Tibial artery (tissue), 4 donors: Measurements from ENCODE around the gene RAB11FIP5.
"Not testable (repeated sequence)": the region's sequence is repeated elsewhere in the genome, so short reads cannot be mapped to it uniquely, and the experiment has no call there.

ENCODE experiments used
- DNase-seq, 2 donors: peaks; one replicate each; pipeline ENCODE4 v3.0.0-alpha.2; 2019
- H3K27ac ChIP-seq, 2 donors: fragments of 200-600 bp; sonication (generic) in 1 of 2; 1 replicate in 1 of 2; 2 replicates in 1 of 2; pipeline ENCODE4 v1.5.1; 2018 to 2019; ENCODE audit warnings: mild to moderate bottlenecking in 1 of 2
- H3K27me3 ChIP-seq, 2 donors: fragments of 200-600 bp; sonication (generic) in 1 of 2; one replicate each; pipeline versions ENCODE4 v1.5.1 to v1.6.0; 2016 to 2019
- H3K36me3 ChIP-seq, 3 donors: fragments of 200-600 bp; sonication (generic) in 2 of 3; one replicate each; pipeline ENCODE4 v1.5.1; 2016 to 2019; ENCODE audit warnings: mild to moderate bottlenecking in 2 of 3
- H3K4me1 ChIP-seq, 4 donors: fragments of 200-600 bp; sonication (generic) in 2 of 4; 1 replicate in 3 of 4; 2 replicates in 1 of 4; pipeline ENCODE4 v1.5.1; 2016 to 2019
- H3K4me3 ChIP-seq, 2 donors: fragments of 200-600 bp; sonication (generic) in 1 of 2; 1 replicate in 1 of 2; 2 replicates in 1 of 2; pipeline ENCODE4 v1.5.1; 2018 to 2019; ENCODE audit warnings: mild to moderate bottlenecking in 2 of 2
- H3K9me3 ChIP-seq, 3 donors: fragments of 200-600 bp; sonication (generic) in 1 of 3; one replicate each; pipeline ENCODE4 v1.5.1; 2016 to 2019
- intact Hi-C: fragments of 100-400 bp; cut with DNase I; formaldehyde crosslinking; loops from one replicate; pipeline ENCODE4 v1.15.0; 2023; ENCODE audit warnings: low total_unique reads
- TF ChIP-seq, protein P1 (sequence below), 2 experiments: fragments of 200-600 bp in 1 of 2; fragments of 450-650 bp in 1 of 2; IDR thresholded peaks; one replicate each; pipeline ENCODE4 v1.5.1; 2017 to 2019; ENCODE audit warnings: antibody characterized with exemption in 2 of 2, mild to moderate bottlenecking in 1 of 2, moderate library complexity in 1 of 2

RAB11FIP5 gene

DNA sequence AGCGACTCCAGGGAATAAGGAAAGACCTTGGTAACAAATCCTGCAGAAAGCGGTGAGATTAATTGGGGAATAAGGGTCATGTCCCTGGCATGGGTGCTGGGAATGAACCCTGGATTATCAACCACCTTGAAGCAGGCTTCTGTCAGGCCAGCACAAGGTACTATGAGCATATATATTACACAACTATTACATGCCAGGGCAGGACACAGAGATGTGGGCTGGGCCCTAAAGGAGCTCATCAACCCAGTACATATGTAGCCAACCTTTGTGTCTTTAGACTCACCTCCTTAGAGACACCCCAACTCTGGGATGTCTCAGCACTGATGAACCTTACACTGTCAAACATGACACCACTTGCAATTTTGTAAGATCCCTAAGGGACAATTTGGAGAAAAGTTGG is 44.6 kb downstream of the RAB11FIP5 start:
- no peaks in the 10 kb centered on the region for H3K36me3 ChIP-seq
- intact Hi-C loops = no loop called here
- TF ChIP-seq, protein P1, sequence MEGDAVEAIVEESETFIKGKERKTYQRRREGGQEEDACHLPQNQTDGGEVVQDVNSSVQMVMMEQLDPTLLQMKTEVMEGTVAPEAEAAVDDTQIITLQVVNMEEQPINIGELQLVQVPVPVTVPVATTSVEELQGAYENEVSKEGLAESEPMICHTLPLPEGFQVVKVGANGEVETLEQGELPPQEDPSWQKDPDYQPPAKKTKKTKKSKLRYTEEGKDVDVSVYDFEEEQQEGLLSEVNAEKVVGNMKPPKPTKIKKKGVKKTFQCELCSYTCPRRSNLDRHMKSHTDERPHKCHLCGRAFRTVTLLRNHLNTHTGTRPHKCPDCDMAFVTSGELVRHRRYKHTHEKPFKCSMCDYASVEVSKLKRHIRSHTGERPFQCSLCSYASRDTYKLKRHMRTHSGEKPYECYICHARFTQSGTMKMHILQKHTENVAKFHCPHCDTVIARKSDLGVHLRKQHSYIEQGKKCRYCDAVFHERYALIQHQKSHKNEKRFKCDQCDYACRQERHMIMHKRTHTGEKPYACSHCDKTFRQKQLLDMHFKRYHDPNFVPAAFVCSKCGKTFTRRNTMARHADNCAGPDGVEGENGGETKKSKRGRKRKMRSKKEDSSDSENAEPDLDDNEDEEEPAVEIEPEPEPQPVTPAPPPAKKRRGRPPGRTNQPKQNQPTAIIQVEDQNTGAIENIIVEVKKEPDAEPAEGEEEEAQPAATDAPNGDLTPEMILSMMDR (IDR thresholded peaks at IDR 0.05) = no peak
- no peaks in the 10 kb centered on the region for H3K9me3 ChIP-seq
- H3K4me1 ChIP-seq = peaks cover 0 to 34% (median 27%) of the 10 kb centered on the region in 4 donors
- no peaks in the 10 kb centered on the region for H3K27me3 ChIP-seq
- no peak for DNase-seq
- H3K4me3 ChIP-seq = no peak overlapping the region
- H3K27ac ChIP-seq = no peak overlapping the region

DNA sequence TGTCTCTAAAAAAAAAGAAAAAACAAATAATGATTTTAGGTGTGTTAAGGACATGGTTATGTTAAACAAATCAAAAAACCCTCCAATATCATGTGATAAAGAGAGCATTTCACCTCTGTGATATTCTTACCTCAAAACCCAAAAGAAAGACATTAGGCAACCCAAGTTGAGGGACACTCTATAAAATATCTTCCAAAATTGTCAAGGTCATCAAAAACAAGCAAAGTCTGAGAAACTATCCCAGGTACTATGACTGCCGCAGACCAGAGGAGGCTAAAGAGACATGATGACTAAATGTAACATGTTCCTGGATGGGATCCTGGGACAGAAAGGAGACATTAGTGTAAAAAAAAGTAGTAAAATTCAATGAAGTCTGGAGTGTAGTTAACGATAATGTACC is 45.7 kb downstream of the RAB11FIP5 start:
- peaks cover 0 to 27% (median 22%) of the 10 kb centered on the region in 4 donors for H3K4me1 ChIP-seq
- DNase-seq = no peak

DNA sequence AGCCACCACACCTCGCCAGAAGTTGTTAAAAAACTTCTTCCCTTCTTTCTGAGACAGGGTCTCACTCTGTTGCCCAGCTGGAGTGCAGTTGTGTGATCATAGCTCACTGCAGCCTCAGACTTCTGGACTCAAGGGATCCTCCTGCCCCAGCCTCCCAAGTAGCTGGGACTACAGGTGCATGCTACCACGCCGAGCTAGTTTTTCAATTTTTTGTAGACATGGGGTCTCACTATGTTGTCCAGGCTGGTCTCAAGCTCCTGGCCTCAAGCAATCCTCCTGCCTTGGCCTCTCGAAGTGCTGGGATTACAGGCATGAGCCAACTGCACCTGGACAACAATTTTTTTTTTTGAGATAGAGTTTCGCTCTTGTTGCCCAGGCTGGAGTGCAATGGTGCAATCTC is 47.7 kb downstream of the RAB11FIP5 start:
- intact Hi-C loops, H3K4me3 ChIP-seq, H3K27ac ChIP-seq, DNase-seq, H3K36me3 ChIP-seq, H3K27me3 ChIP-seq, H3K9me3 ChIP-seq: not testable (repeated sequence)
- peaks cover 0 to 21% (median 15%) of the 10 kb centered on the region in 4 donors for H3K4me1 ChIP-seq

More for the DNA sequence above, 45.7 kb downstream of the RAB11FIP5 start:
- Histone ChIP-seq H3K27me3 (no peaks in the 10 kb centered on the region), H3K4me3 (no peak overlapping the region), H3K9me3 (no peaks in the 10 kb centered on the region), H3K27ac (no peak overlapping the region), H3K36me3 (peaks cover 0 to 3% (median 0%) of the 10 kb centered on the region in 3 donors)
- TF ChIP-seq, protein P1 (IDR thresholded peaks at IDR 0.05) = no peak
- intact Hi-C loops = no loop called here

DNA sequence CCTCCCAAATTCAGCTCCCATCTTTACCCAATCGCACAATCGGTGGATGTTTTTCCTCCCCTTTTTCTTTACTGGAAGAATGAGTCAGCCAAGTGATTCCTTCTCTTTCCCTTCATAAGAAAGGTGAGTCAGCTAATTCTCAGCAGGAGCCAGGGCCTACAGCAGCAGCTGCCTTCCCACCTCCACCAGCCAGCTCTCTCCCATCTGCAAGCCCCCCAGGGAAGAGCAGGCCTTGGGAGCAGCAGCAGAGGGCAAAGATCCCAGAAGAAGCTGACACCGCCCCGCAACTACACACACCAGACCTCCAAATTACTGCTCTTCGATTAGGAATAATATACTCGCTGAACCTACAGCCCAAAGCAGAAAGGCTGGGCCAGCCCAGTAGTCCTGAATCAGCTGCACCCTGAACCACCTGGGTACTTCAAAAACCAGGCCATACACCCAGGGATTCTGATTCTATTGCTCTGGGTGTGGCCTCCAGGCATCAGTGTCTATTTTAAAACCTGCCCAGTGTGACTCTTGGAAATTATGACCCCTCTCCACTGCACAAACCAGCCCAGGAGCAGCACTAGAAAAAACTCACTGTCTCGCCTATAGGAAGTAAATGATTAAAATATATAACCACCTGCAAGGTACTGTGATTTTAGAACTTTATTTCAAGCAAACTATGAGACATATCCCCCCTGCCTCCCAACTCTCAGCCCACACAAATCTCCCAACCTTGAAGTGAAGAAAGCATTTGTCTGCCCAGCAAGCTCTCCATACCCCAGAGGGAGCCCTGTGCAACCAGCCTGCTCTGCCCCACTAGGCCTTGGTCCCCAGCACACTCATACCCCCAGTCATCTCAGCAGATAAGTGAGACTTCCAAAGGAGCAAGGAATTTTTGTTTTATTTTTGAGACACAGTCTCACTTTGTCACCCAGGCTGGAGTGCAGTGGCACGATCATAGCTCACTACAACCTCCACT is 48.6 kb downstream of the RAB11FIP5 start:
- intact Hi-C loops = no loop called here
- no peak for DNase-seq
- no peak overlapping the region for H3K27ac ChIP-seq
- no peaks in the 10 kb centered on the region for H3K9me3 ChIP-seq
- H3K4me1 ChIP-seq = peaks cover 0 to 13% (median 6%) of the 10 kb centered on the region in 4 donors
- no peaks in the 10 kb centered on the region for H3K27me3 ChIP-seq
- H3K36me3 ChIP-seq = peaks cover 0 to 5% (median 0%) of the 10 kb centered on the region in 3 donors
- TF ChIP-seq, protein P1 (IDR thresholded peaks at IDR 0.05) = no peak
- H3K4me3 ChIP-seq = no peak overlapping the region

DNA sequence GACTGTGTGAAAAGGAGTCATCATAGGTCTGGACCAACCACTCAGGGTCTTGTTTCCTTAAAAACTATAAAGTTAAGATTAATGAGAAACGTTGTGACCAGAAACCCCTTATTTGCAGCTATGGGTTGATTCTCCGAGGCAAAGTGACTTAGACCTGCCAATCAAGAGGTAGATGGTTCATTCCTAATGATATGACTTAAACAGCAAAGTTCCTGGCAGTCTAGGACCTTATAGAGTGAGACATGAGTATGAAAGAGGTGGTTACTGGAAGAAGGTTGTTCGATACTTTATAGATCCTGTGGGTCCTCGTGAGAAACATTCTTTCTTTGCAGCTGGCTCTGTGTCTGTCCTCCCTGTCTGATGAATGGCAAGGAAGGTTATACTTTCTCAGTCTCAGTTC is 49.3 kb downstream of the RAB11FIP5 start:
- no peaks in the 10 kb centered on the region for H3K27me3 ChIP-seq
- H3K4me1 ChIP-seq = peaks cover 0 to 6% (median 0%) of the 10 kb centered on the region in 4 donors
- no peak overlapping the region for H3K27ac ChIP-seq
- TF ChIP-seq, protein P1 (IDR thresholded peaks at IDR 0.05) = no peak
- H3K4me3 ChIP-seq = no peak overlapping the region
- no peaks in the 10 kb centered on the region for H3K9me3 ChIP-seq
- intact Hi-C loops = no loop called here
- H3K36me3 ChIP-seq = peaks cover 0 to 5% (median under 1%) of the 10 kb centered on the region in 3 donors
- DNase-seq = no peak

DNA sequence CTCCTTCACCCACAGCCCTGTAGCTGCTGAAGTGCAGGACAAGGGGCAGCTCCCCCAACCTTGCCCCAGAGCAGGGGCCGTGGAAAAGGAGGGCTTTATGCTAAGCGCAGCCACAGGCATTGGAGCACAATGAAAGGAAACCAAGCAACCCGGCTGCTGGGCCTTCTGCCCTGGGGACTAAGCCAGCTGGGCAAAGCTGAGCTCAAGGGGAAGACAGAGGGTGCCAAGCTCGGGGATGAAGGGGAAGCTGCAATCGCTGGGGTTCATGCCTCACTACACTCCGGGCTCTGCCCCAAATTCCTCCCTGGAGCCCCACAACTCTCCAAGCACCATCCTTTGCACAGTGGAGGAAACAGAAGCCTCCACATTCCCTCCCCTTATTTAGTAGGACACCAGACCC is 53.6 kb downstream of the RAB11FIP5 start:
- H3K9me3 ChIP-seq = peaks cover 0 to 10% (median 5%) of the 10 kb centered on the region in 3 donors
- H3K27ac ChIP-seq = no peak overlapping the region
- H3K27me3 ChIP-seq = no peaks in the 10 kb centered on the region
- intact Hi-C loops = no loop called here
- peaks cover 21 to 27% (median 25%) of the 10 kb centered on the region in 3 donors for H3K36me3 ChIP-seq
- no peak for DNase-seq
- TF ChIP-seq, protein P1 (IDR thresholded peaks at IDR 0.05) = no peak
- peaks cover 0 to 4% (median 0%) of the 10 kb centered on the region in 4 donors for H3K4me1 ChIP-seq
- no peak overlapping the region for H3K4me3 ChIP-seq
